Keratinocyte (primary cell): Measurements from ENCODE around the gene NPTX1. TPM values are rescaled to one million over a fixed set of nuclear protein-coding genes. Genes with fewer than 3 reads are reported as not detected.

Source experiments
- DNase-seq: peaks from one replicate; pipeline ENCODE4 v3.0.0-alpha.2; 2011; ENCODE audit warnings: low read depth, missing footprints, low spot score
- FAIRE-seq: peaks from 2 replicates; lab custom pipeline; 2011; peaks lifted over from hg19 to GRCh38; lab: Jason Lieb, UNC
- H2AFZ ChIP-seq: 2 replicates; pipeline ENCODE4 v1.6.0; 2012; ENCODE audit warnings: low read length, control low read depth, inconsistent platforms; ENCODE audit not compliant: control insufficient read depth
- H3K27ac ChIP-seq: 2 replicates; pipeline ENCODE4 v1.5.1; 2011; ENCODE audit warnings: low read length; ENCODE audit not compliant: control insufficient read depth, insufficient read depth
- H3K27me3 ChIP-seq: 3 replicates; pipeline ENCODE4 v1.6.0; 2011; ENCODE audit warnings: low read length; ENCODE audit not compliant: control insufficient read depth, insufficient read depth; ENCODE audit errors: extremely low read depth
- H3K36me3 ChIP-seq, 2 experiments: 2 replicates in 1 of 2; 3 replicates in 1 of 2; pipeline ENCODE4 v1.5.1; 2011; ENCODE audit warnings: low read length in 2 of 2, mild to moderate bottlenecking in 1 of 2; ENCODE audit not compliant: control insufficient read depth in 2 of 2, insufficient read depth in 2 of 2; ENCODE audit errors: extremely low read depth in 1 of 2
- H3K4me1 ChIP-seq: 3 replicates; pipeline ENCODE4 v1.5.1; 2011; ENCODE audit warnings: low read length; ENCODE audit not compliant: control insufficient read depth, insufficient read depth; ENCODE audit errors: extremely low read depth
- H3K4me2 ChIP-seq: 3 replicates; pipeline ENCODE4 v1.6.0; 2011; ENCODE audit warnings: low read depth, low read length; ENCODE audit not compliant: control insufficient read depth, insufficient read depth; ENCODE audit errors: extremely low read depth
- H3K4me3 ChIP-seq, 3 experiments: fragments of 200-600 bp in 1 of 3; sonication (generic) in 1 of 3; 2 replicates in 2 of 3; 3 replicates in 1 of 3; pipeline ENCODE4 v1.5.1; 2011 to 2016; ENCODE audit warnings: low read length in 3 of 3, mild to moderate bottlenecking in 3 of 3, control low read depth in 2 of 3, inconsistent platforms in 1 of 3, low read depth in 1 of 3, mixed read lengths in 1 of 3, mixed run types in 1 of 3, moderate library complexity in 1 of 3; ENCODE audit not compliant: control insufficient read depth in 2 of 3, insufficient read depth in 2 of 3; ENCODE audit errors: extremely low read depth in 1 of 3
- H3K79me2 ChIP-seq: 2 replicates; pipeline ENCODE4 v1.6.0; 2012; ENCODE audit warnings: low read length; ENCODE audit not compliant: control insufficient read depth, insufficient read depth
- H3K9ac ChIP-seq: 3 replicates; pipeline ENCODE4 v1.6.0; 2011; ENCODE audit warnings: low read length; ENCODE audit not compliant: control insufficient read depth, insufficient read depth; ENCODE audit errors: extremely low read depth
- H3K9me1 ChIP-seq: 3 replicates; pipeline ENCODE4 v1.6.0; 2011; ENCODE audit warnings: low read length; ENCODE audit not compliant: control insufficient read depth, insufficient read depth; ENCODE audit errors: extremely low read depth
- H3K9me3 ChIP-seq: 2 replicates; pipeline ENCODE4 v1.5.1; 2012; ENCODE audit warnings: low read depth, low read length; ENCODE audit not compliant: control insufficient read depth
- H4K20me1 ChIP-seq: 3 replicates; pipeline ENCODE4 v1.6.0; 2011; ENCODE audit warnings: low read length; ENCODE audit not compliant: control insufficient read depth, insufficient read depth; ENCODE audit errors: extremely low read depth
- EZH2 ChIP-seq: IDR thresholded peaks from one replicate; pipeline ENCODE4 v1.6.1; 2012; ENCODE audit warnings: inconsistent platforms, mild to moderate bottlenecking, low read length, moderate library complexity
- dilution Hi-C: fragments of 300-500 bp; cut with MboI; formaldehyde crosslinking; loops from one replicate; pipeline ENCODE4 v1.7.0; 2020; ENCODE audit warnings: low sequenced_read_pairs; ENCODE audit not compliant: extremely low pct_ligation_motif_present
- polyA plus RNA-seq, 5 experiments: library from polyadenylated mRNA; depleted of rRNA in 3 of 5; stranded (reverse) in 3 of 5; stranded (forward) in 1 of 5; unstranded in 1 of 5; fragments of >200 nt; gene quantifications; 1 replicate in 1 of 5; 2 replicates in 3 of 5; 3 replicates in 1 of 5; pipeline versions ENCODE4 v1.2.1 to v1.2.3, GENCODE V29; 2011 to 2012; ENCODE audit warnings: missing spikeins in 2 of 5, low read depth in 1 of 5, low replicate concordance in 1 of 5
- TF ChIP-seq, protein P1 (sequence below), 3 experiments: IDR thresholded peaks in 1 of 3; conservative IDR thresholded peaks in 1 of 3; optimal IDR thresholded peaks in 1 of 3; 2 replicates in 2 of 3; 3 replicates in 1 of 3; pipeline versions ENCODE3 to v1.5.1; 2011; ENCODE audit warnings: low read length in 3 of 3, mild to moderate bottlenecking in 3 of 3, moderate library complexity in 2 of 3, control low read depth in 1 of 3, inconsistent platforms in 1 of 3; ENCODE audit not compliant: insufficient read depth in 2 of 3; ENCODE audit errors: extremely low read depth in 1 of 3

Gene NPTX1
- polyA plus RNA-seq, 1 donor (not counting 4 experiments of a cell fraction or from before 2014, with no cell fraction given), result 0.03 TPM

DNA sequence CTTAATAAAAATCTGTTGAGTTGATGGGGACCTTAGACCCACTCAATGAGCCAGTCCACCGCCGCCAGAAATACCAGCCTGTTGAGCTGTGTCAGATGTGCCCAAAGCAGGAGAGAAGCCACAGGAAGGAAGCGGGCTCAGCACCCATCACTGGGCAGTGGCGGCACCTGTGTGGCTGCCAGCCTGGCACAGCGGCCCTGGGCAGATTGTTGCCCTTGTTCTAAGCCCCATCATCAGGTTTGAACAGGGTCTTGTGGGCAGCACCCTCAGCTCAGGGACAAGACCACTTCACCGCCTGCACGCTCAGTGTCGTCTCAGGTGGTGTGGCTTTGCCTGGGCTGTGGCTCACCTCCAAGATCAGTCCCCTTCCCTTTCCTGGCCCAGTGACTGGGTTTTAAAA lies 52.1 kb downstream of the NPTX1 start:
- no peaks in the 10 kb centered on the region for H3K79me2 ChIP-seq
- dilution Hi-C loops, result no loop called here
- FAIRE-seq (no peak), DNase-seq (no peak)
- H3K27me3 ChIP-seq, result no peaks in the 10 kb centered on the region
- no peak overlapping the region for H3K4me3 ChIP-seq
- no peak for TF ChIP-seq EZH2
- TF ChIP-seq, protein P1, sequence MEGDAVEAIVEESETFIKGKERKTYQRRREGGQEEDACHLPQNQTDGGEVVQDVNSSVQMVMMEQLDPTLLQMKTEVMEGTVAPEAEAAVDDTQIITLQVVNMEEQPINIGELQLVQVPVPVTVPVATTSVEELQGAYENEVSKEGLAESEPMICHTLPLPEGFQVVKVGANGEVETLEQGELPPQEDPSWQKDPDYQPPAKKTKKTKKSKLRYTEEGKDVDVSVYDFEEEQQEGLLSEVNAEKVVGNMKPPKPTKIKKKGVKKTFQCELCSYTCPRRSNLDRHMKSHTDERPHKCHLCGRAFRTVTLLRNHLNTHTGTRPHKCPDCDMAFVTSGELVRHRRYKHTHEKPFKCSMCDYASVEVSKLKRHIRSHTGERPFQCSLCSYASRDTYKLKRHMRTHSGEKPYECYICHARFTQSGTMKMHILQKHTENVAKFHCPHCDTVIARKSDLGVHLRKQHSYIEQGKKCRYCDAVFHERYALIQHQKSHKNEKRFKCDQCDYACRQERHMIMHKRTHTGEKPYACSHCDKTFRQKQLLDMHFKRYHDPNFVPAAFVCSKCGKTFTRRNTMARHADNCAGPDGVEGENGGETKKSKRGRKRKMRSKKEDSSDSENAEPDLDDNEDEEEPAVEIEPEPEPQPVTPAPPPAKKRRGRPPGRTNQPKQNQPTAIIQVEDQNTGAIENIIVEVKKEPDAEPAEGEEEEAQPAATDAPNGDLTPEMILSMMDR (optimal IDR thresholded peaks at IDR 0.05 in 1 of 3, IDR thresholded peaks at IDR 0.05 in 1 of 3, conservative IDR thresholded peaks at IDR 0.05 in 1 of 3; ENCODE audit: extremely low read depth in 1 of 3, insufficient read depth in 2 of 3, low read length in 3 of 3), result no peak
- peaks cover 3% of the 10 kb centered on the region for H4K20me1 ChIP-seq
- H3K9me3 ChIP-seq, result no peaks in the 10 kb centered on the region
- H2AFZ ChIP-seq, result no peak overlapping the region
- H3K9me1 ChIP-seq, result no peaks in the 10 kb centered on the region
- H3K27ac ChIP-seq, result no peak overlapping the region
- H3K9ac ChIP-seq, result no peak overlapping the region
- no peak overlapping the region for H3K4me2 ChIP-seq
- H3K4me1 ChIP-seq, result no peaks in the 10 kb centered on the region
- H3K36me3 ChIP-seq, result peaks cover 0 to 5% of the 10 kb centered on the region in 2 experiments

DNA sequence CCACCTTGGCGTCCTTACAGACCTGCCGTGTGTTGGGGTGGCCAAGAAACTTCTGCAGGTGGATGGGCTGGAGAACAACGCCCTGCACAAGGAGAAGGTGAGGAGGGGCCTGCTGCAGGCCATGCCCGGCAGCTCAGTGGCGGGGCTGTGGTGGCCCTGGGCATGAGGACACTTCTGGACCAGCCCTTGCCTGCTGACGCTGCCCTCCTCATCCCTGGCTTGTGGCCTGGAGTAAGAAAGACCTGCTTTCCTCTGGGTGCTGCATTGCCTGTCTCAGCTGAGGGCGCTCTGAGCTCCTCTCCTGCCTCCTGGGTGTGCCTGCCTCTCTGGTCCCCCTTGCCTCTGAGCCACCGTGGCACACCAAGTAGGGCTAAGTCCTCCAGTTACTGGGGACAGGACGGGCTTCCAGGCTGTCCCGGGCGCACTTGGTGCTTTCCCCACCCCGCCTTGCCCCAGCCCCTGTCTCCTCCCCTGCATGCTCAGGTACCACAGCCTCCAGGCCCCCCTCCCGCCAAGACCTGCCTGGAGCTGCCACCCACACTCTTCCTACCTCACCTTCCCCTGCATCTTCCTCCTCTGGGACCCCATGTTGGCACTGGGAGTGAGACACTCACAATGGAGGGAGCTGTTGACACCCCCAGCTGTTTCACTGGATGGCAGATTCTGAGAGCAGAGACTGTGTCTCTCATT lies 52.7 kb downstream of the NPTX1 start:
- H3K4me2 ChIP-seq, result no peak overlapping the region
- DNase-seq (no peak), FAIRE-seq (no peak)
- TF ChIP-seq EZH2, result no peak
- TF ChIP-seq, protein P1 (optimal IDR thresholded peaks at IDR 0.05 in 1 of 3, IDR thresholded peaks at IDR 0.05 in 1 of 3, conservative IDR thresholded peaks at IDR 0.05 in 1 of 3; ENCODE audit: extremely low read depth in 1 of 3, insufficient read depth in 2 of 3, low read length in 3 of 3), result no peak
- no peak overlapping the region for H2AFZ ChIP-seq
- H3K36me3 ChIP-seq, result peaks cover 0 to 3% of the 10 kb centered on the region in 2 experiments
- H3K9me1 ChIP-seq, result no peaks in the 10 kb centered on the region
- H3K9ac ChIP-seq, result no peak overlapping the region
- dilution Hi-C loops, result no loop called here
- no peaks in the 10 kb centered on the region for H3K9me3 ChIP-seq
- H3K27ac ChIP-seq, result no peak overlapping the region
- H4K20me1 ChIP-seq, result peaks cover 3% of the 10 kb centered on the region
- H3K4me3 ChIP-seq, result no peak overlapping the region
- no peaks in the 10 kb centered on the region for H3K4me1 ChIP-seq
- no peaks in the 10 kb centered on the region for H3K27me3 ChIP-seq
- no peaks in the 10 kb centered on the region for H3K79me2 ChIP-seq
